ENCODE results near the gene ANO8. TPM values are rescaled to one million over a fixed set of nuclear protein-coding genes. Genes with fewer than 3 reads are reported as not detected.
A peak's percentile ranks its signal among the peaks of the same experiment; 100 is the strongest.

The ANO8 gene
- total and polyA plus RNA-seq, 2 of the 13 experiments (the other 11 are each of a cell fraction or from before 2014, with no cell fraction given), result 1.8 to 3.5 TPM

- 0 out of 2 replicates have a peak, but pooled peaks have one; percentile 27 for TF ChIP-seq GMEB2 (CRISPR knock-in tag; IDR thresholded peaks at IDR 0.05; ENCODE audit: low read depth)
- TF ChIP-seq DMTF1 (CRISPR knock-in tag; IDR thresholded peaks at IDR 0.05), result no peak
- no peak for TF ChIP-seq PHB2 (IDR thresholded peaks at IDR 0.05; ENCODE audit: partially characterized antibody)
- no peak for TF ChIP-seq ZBTB21 (CRISPR knock-in tag; IDR thresholded peaks at IDR 0.05)
- TF ChIP-seq HNRNPH1 (optimal IDR thresholded peaks at IDR 0.05; ENCODE audit: low read depth, low read length), result no peak
- TF ChIP-seq FOXP4 (CRISPR knock-in tag; IDR thresholded peaks at IDR 0.05), result peak; percentile 32; the same call in 1 of the 2 replicates
These were observed 31.3 kb downstream of the ANO8 start, which contains the start of gene ABHD8 (continued) for GRCh38 chr19:17303167-17303939.
